ENCODE data around the gene KIF2C. TPM values are rescaled to one million over a fixed set of nuclear protein-coding genes. Genes with fewer than 3 reads are reported as not detected.

Gene KIF2C
- total and polyA plus RNA-seq, 9 of the 15 experiments (the other 6 are each of a cell fraction or from before 2014, with no cell fraction given): 84.9 to 226 (median 169) TPM

DNA sequence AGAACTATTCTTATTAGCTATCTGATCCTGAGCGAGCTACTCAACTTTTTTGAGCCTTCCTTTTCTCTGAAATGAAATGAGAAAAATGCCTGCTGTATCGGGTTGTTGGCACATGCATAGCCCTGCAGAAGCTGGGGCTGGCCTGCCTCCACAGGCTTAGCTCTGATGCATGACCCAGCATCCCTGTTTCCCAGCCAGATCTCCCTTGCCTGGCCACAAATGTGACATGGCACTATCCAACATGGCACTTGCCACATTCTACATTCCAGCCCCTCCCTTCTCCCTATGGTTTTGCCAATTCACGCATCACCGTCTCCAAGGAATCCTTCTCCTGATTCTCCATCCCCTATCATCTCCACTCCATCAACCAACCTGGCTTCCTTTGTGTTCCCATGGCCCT is 22.5 kb upstream of the KIF2C start:
- BruUV-seq (replicated peaks): no TSS peak
- DNase-seq (ENCODE audit: extremely low read depth in 1 of 4, low spot score in 3 of 4): no peak
- Histone ChIP-seq H2AFZ (ENCODE audit: low read depth, low read length) (no peak overlapping the region), H3K4me2 (ENCODE audit: insufficient read depth, low read length) (no peak overlapping the region), H3K9me1 (ENCODE audit: control insufficient read depth, insufficient read depth, low read length) (no peaks in the 10 kb centered on the region), H3K4me1 (replicated peaks in 1 of 2; ENCODE audit: control insufficient read depth in 2 of 2, insufficient read depth in 2 of 2, low read length in 2 of 2) (peaks cover 2 to 16% of the 10 kb centered on the region in 2 experiments), H3K27ac (ENCODE audit: extremely low read depth, low read depth, low read length) (no peak overlapping the region), H4K20me1 (replicated peaks; ENCODE audit: control insufficient read depth, insufficient read depth, low read length) (0 out of 2 replicates have a peak, but pooled peaks cover 3% of the 10 kb centered on the region), H3K36me3 (ENCODE audit: control insufficient read depth, insufficient read depth, low read length) (no peaks in the 10 kb centered on the region), H3K9ac (ENCODE audit: insufficient read depth in 1 of 2, low read depth in 2 of 2, low read length in 2 of 2) (no peak overlapping the region), H3K4me3 (no peak overlapping the region), H3K79me2 (ENCODE audit: control insufficient read depth, insufficient read depth, low read length) (no peaks in the 10 kb centered on the region), H3K9me3 (replicated peaks; ENCODE audit: control insufficient read depth, insufficient read depth, low read depth, low read length) (no peaks in the 10 kb centered on the region), H3K27me3 (ENCODE audit: control insufficient read depth in 2 of 2, insufficient read depth in 2 of 2, low read length in 2 of 2) (peaks cover 8 to 16% of the 10 kb centered on the region in 2 experiments; a peak in 4 of 5 replicates)
- ATAC-seq: no peak
- ChIA-PET CTCF (ENCODE audit: low intra/inter-chr PET ratio) (interaction anchor here (0.8 kb wide), 1 partner anchor 12 kb away, joined by 3 read pairs; no protein-coding TSS in a partner anchor), POLR2A (interaction anchor here (0.7 to 9.1 kb wide), 5 partner anchors 11 to 299 kb away, joined by 3 to 328 read pairs (median 6); partner anchors contain the start of gene RNU5D-1)
- intact Hi-C loops (cut with micrococcal nuclease) (no loop called here), in situ Hi-C loops (cut with MboI) (no loop called here)
- FAIRE-seq: no peak
- no peak for TF ChIP-seq ADNP (tag; IDR thresholded peaks at IDR 0.05)
- TF ChIP-seq, protein P1, sequence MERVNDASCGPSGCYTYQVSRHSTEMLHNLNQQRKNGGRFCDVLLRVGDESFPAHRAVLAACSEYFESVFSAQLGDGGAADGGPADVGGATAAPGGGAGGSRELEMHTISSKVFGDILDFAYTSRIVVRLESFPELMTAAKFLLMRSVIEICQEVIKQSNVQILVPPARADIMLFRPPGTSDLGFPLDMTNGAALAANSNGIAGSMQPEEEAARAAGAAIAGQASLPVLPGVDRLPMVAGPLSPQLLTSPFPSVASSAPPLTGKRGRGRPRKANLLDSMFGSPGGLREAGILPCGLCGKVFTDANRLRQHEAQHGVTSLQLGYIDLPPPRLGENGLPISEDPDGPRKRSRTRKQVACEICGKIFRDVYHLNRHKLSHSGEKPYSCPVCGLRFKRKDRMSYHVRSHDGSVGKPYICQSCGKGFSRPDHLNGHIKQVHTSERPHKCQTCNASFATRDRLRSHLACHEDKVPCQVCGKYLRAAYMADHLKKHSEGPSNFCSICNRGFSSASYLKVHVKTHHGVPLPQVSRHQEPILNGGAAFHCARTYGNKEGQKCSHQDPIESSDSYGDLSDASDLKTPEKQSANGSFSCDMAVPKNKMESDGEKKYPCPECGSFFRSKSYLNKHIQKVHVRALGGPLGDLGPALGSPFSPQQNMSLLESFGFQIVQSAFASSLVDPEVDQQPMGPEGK (CRISPR knock-in tag; IDR thresholded peaks at IDR 0.05; ENCODE audit: borderline replicate concordance): no peak
- TF ChIP-seq BRF1 (IDR thresholded peaks at IDR 0.05; ENCODE audit: borderline replicate concordance, extremely low read depth, insufficient read length): no peak
- no peak for TF ChIP-seq SMAD2 (IDR thresholded peaks at IDR 0.05; ENCODE audit: low read depth, low read length)
- TF ChIP-seq, protein P2, sequence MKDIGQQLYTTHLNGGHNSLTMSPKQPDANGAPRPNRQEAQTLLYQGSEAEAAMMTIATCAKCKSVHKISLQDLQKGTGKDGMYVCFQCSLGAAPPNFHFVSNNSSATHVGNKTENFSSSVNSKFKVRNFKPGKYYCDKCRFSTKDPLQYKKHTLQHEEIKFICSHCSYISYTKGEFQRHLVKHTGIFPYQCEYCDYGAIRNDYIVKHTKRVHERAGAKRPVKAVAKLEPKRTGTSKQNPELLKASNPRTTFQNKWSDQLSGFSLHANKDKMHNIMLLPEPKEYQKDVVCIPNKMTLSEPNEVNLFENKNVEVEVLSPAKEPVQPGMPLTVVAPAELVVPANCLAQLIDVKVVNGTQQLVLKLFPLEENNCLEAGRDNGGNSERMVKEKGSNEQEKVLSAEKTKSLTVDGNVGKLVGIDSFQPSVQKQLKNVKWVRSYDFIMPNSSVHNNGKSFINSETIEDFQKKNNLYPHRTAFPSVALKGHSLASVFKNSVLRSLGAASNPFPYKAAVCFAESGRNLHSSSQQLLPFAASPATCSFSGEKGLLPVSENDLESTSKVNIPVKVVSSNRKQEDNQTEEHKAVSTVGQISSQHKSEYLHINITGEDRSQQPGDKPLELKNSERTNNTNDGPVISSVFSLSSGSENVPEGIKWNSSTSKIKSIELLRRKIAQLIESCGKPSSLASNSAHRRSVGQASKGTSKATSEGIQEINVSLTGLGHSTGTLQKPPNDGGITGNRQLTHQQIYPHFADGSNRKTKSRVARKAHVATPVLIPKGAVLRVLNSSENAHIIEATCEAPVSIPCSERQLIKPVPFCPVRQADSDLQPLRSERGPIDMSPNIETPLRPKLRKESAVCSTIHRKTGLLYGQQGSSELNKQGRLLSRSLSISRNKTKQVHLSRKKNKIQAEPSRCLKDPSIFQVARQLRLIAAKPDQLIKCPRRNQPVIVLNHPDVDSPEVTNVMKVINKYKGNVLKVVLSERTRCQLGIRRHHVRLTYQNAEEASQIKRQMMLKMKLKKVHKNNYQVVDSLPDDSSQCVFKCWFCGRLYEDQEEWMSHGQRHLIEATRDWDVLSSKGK (CRISPR knock-in tag; IDR thresholded peaks at IDR 0.05): no peak
- no peak for TF ChIP-seq ZNF696 (CRISPR knock-in tag; conservative IDR thresholded peaks at IDR 0.05)
- TF ChIP-seq, protein P3, sequence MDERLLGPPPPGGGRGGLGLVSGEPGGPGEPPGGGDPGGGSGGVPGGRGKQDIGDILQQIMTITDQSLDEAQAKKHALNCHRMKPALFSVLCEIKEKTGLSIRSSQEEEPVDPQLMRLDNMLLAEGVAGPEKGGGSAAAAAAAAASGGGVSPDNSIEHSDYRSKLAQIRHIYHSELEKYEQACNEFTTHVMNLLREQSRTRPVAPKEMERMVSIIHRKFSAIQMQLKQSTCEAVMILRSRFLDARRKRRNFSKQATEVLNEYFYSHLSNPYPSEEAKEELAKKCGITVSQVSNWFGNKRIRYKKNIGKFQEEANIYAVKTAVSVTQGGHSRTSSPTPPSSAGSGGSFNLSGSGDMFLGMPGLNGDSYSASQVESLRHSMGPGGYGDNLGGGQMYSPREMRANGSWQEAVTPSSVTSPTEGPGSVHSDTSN (CRISPR knock-in tag; IDR thresholded peaks at IDR 0.05; ENCODE audit: low read depth): no peak
- TF ChIP-seq, protein P3 (tag; conservative IDR thresholded peaks at IDR 0.05; ENCODE audit: low read depth): no peak
- TF ChIP-seq, protein P4, sequence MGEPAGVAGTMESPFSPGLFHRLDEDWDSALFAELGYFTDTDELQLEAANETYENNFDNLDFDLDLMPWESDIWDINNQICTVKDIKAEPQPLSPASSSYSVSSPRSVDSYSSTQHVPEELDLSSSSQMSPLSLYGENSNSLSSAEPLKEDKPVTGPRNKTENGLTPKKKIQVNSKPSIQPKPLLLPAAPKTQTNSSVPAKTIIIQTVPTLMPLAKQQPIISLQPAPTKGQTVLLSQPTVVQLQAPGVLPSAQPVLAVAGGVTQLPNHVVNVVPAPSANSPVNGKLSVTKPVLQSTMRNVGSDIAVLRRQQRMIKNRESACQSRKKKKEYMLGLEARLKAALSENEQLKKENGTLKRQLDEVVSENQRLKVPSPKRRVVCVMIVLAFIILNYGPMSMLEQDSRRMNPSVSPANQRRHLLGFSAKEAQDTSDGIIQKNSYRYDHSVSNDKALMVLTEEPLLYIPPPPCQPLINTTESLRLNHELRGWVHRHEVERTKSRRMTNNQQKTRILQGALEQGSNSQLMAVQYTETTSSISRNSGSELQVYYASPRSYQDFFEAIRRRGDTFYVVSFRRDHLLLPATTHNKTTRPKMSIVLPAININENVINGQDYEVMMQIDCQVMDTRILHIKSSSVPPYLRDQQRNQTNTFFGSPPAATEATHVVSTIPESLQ (CRISPR knock-in tag; IDR thresholded peaks at IDR 0.05): no peak
- WGBS (ENCODE audit: insufficient coverage, low coverage, missing lambda C conversion rate): 23% methylated on average over 4 of the region's 4 CpGs

All from K562 (cell line).